Measurements from ENCODE around the gene ARHGAP12.
"Not testable (repeated sequence)": the region's sequence is repeated elsewhere in the genome, so short reads cannot be mapped to it uniquely, and the experiment has no call there.

The ARHGAP12 gene

DNA sequence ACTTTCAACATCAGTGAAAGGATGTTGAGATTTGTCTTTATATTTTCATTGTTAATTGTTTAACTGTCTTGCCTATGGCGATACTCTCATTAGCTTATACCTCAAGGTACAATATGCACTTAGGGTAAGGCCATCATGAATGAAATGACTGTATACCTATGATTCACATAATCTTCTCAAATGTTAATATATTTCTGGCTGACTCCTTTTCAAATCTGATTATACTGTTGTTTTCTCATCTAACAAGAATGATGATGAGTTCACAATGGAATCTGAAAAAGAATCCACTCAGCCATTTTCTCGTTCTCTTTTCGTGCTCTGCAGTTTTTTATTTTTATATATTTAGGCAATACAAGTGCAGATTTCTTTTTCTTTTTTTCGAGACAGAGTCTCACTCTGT is 159.1 kb downstream of the ARHGAP12 start:
- DNase-seq (ENCODE audit: low spot score): no peak

DNA sequence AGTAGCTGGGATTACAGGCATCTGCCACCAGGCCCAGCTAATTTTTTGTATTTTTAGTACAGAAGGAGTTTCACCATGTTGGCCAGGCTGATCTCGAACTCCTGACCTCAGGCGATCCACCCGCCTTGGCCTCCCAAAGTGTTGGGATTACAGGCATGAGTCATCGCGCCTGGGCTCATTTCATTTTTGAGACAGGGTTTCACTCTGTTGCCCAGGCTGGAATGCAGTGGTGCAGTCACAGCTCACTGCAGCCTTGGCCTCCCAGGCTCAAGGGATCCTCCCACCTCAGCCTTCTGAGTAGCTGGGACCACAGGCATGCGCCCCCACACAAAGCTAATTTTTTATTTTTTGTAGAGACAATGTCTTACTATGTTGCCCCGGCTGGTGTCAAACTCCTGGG is 159.7 kb downstream of the ARHGAP12 start:
- not testable (repeated sequence) for DNase-seq (ENCODE audit: low spot score)

DNA sequence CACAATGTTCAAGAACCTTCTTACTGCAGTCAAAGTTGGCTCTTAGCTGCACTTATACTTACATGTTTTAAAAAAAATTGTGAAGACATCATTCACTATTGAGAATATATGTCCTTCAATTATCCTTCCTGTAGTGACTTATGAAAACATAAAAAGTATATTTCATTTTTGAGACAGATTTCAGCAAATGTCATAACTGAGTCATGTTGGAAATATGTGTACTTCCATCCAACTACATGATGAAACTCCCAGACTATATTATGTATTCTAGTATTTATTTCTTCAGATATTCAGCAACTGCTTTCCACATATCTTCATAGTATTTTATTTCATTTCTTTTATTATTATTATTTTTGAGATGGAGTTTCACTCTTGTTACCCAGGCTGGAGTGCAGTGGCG is 160.2 kb downstream of the ARHGAP12 start:
- no peak for DNase-seq (ENCODE audit: low spot score)

DNA sequence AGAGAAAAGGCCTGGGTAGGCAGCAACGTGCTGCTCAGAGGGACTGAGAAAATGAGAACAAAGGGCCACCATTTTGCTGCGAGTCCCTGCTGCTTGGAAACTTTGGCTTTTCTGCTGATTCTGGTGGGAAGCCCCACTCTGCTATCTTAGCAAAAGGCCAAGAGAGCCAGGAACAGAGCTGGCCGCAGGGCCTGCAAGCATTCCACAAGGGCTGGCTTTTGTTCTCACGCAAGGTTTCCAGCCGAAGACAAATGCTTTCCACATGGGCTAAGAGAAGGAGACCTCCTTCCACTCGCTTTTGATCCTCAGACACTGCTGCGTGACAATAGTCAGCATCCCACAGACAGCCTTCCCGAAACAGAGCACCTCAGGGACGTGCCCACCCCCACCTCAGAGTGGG is 163.1 kb downstream of the ARHGAP12 start:
- no peak for DNase-seq (ENCODE audit: low spot score)

DNA sequence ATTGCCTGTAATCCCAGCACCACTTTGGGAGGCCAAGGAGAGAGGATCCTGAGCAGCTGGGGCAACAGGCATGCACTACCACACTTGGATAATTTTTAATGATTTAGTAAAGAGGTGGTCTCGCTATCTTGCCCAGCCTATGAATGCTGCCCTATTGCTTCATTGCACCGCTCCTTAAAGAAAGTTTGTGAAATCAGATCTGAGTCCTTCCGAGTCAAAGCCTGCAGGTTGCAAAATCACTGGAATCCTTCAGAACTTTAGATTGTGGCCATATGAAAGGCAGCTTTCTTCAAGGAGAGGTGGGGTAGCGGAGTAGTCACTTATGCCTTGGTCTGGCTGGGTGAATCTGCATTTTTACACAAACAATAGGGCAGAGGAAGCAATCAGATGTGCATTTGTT is 166.3 kb downstream of the ARHGAP12 start:
- DNase-seq (ENCODE audit: low spot score): no peak

DNA sequence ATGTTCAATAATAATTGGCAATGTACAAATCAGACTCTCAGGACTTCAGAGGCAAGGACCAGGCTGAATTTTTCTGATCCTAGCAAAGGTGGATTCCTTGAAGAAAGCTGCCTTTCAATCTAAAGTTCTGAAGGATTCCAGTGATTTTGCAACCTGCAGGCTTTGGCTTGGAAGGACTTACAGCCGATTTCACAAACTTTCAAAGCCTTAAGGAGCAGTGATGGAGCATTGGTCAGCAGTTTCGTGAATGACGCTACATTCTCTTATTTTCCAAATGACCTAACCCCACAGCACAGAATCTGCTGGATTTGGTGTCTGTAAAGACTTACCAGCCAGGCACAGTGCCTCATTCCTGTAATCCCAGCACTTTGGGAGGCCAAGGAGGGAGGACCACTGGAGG is 167.5 kb downstream of the ARHGAP12 start:
- DNase-seq (ENCODE audit: low spot score): no peak

DNA sequence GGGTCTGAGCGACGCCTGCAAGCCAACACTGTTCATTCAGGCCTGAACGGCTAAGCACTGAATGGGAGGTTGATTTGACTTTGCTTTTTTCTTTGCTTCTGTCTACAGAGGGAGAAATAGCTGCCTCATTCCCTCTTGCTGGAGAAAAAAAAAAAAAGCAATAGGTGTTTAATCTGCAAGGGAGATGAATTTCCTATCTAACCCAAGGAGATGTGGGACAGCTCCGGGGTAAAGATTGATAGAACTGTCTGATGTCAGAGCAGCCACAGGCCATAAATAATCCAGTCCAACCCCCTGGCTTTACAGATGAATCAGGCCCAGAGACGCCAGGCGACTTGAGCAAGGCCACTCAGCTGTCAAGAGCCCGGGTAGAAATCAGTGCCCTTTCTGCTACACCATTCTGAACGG is 168.0 kb downstream of the ARHGAP12 start:
- DNase-seq (ENCODE audit: low spot score): no peak

DNA sequence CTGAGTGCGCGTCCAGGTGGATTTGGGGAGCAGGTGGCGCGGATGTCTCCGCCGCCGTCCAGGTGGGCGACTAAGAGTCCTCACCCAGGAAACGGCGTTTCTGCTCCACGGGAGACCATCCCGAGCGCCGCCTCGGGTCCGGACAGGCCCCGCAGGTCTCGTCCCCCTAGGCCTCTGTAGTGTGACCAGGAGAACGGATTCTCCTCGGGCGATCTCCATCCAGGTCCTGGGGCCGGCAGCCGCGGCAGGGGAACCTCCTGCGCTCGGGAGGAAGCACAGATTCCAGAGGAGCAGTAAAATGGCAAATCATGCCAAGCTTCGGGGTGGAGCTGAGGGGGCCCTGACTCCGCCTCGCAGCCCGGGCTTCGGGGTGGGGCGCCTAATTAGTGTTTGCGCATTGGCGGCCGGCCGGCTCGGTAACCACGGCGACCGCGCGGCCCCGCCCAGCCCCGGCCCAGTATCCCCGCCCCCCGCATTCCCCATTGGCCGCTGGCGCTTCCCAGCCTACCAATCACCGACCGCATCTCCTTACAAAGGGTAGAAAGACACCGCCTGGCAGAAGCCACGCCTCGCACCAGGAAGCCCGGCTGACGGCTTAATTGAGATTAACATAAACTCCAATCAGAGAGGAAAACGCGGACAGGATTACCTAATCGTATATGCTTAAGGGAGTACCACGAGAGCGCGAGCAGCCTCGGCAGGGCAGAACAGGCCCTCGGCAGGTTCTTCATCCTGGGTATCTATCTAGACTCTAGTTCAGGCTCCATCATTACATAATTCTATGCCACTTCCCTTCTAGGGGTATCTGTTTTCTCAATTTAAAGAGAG is 168.6 kb downstream of the ARHGAP12 start:
- DNase-seq (ENCODE audit: low spot score): peak; percentile 97

DNA sequence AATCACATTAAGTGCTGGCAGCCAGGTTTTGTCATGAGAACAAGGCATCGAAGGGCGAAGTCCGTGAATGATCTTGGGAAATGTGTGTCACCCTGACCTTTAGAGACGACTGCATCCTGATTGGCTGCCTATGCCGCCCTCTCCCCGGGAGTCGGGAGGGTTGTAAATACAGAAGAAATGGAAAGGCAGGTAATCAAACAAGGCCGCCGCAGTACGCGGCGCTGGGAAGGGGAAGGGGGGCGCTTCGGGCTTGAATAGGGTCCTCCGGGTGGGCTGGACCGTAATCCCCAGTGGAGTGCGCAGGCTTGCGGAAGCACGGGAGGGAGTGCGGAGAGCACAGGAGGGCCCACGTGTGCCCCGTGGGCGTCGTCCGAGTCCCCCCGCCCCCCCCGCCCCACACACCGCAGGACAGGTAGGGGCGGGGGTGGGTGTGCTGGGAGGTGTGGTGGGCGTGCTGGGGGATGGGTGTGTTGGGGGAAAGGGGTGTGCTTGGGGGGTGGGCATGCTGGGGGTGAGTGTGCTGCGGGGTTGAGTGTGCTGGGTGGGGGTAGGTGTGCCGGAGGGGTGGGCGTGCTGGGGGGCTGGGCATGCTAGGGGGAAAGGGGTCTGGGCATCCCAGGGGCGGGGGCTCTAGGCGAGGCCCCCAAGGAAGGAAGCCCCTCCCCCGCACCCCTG is 169.4 kb downstream of the ARHGAP12 start:
- DNase-seq (ENCODE audit: low spot score): peak; percentile 39

DNA sequence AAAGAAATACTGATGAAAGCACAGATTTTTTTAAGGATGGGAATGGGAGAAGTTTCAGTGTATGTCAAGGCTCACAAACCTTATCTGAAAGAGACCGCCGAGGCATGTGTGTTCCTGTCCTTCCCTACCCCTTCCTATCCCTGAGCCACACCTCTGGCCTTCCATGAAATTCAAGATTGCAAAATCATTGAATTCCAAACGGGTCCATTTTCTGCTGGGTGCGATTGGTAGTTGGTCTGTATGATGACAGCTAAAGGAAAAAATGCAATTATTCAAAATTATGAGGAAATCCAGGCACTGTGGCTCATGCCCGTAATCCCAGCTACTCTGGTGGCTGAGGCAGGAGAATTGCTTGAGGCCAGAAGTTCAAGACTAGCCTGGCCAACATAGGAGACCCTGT is 170.1 kb downstream of the ARHGAP12 start:
- DNase-seq (ENCODE audit: low spot score): no peak

DNA sequence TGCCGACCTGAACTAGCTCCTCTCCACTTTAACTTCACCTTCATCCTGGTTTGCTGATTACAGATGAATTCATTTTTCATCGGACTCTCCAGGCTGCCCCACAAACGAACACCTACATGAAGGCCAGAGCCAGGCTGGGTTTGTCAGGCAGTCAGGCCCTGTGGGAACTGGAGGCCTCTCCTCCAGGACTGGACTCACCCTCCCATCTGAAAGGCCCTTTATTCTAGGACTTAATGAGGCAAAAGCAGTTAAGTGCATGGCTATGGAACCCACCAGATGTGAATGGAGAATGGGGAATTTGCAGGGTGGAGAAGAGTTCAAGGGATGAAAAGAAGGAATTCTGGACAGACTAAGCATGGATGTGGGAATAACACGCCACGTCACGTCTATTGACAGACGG is 170.8 kb downstream of the ARHGAP12 start:
- no peak for DNase-seq (ENCODE audit: low spot score)

DNA sequence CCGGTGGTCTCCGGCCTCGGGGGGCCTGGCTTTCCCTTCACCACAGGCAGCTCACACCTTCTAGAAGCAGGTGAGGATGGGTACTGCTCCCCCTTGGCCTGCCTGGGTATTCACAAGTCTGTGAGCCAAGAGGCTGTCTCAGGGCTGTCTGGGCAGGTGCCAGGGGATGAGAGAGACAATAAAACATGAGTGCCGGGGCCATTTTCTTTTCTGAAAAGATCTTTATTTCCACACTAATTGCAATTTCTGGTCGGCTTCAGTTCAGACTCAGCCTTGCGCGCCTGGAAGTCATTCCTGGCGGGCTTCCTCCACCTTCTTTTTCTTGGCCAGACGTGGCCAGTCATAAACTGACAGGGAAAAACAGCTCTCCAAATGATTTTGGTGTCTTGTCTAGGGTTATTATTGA is 171.2 kb downstream of the ARHGAP12 start:
- DNase-seq (ENCODE audit: low spot score): no peak

DNA sequence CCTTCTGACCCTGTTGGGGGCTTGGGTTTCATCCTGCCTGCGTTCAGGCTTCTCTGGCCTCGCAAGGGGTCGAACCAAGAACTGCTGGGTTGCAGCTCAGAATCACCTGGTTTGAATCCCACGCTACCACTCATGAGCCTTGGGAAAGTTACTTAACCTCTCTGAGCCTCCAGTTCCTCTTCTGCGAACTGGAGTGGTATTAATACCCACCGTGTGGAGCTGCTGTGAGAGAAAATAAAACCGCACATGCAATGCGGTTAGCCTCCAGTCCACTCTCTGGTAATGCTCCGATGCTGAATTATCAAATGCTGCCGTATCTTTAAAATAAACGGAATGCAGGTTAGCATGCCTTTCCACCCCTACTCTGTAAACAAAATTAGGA is 171.9 kb downstream of the ARHGAP12 start:
- no peak for DNase-seq (ENCODE audit: low spot score)

DNA sequence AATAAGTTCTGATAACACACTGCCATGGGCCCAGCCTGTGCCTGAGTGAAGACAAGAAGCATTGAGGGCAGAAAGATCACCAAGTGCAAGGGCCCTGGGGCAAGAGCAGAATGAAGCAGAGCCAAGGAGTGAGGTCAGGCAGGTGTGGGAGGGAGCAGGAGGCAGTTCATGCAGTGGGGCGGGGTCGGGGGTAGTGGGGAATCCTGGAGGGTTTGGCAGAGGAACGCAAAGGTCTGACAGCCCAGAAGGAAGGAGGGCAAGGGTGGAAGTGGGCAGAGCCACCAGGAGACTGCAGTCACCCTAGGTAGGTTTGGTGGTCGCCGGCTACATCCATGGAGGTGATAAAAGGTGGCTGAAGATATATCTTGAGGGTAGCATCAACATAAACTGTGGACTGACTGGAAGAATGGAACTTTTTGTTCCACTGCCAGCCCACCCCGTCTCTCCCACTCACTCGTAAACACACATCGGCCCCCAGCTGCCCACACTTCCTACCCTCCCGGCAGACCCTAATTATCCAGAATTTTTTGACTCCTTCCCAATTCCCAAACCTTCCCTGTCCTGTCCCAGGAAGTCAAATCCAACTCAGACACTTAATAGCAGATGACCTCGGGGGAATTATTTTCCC is 172.4 kb downstream of the ARHGAP12 start:
- DNase-seq (ENCODE audit: low spot score): no peak

Small RNAs within 50 kb of the gene (small RNA-seq; reads per million reads assigned to genes)
- 0 reads per million in 2 experiments for gene RF00019

All from SK-N-DZ (cell line).